GM21423 (cell line): ENCODE data around the gene WDR5B.
"Not testable (repeated sequence)": the region's sequence is repeated elsewhere in the genome, so short reads cannot be mapped to it uniquely, and the experiment has no call there.

Experiments
- ATAC-seq: cut with Tn5 transposase; IDR thresholded peaks from one replicate; pipeline ENCODE4 v1.9.1; 2021; ENCODE audit warnings: mild to moderate bottlenecking, moderate library complexity; ENCODE audit not compliant: unreplicated experiment

WDR5B gene

DNA sequence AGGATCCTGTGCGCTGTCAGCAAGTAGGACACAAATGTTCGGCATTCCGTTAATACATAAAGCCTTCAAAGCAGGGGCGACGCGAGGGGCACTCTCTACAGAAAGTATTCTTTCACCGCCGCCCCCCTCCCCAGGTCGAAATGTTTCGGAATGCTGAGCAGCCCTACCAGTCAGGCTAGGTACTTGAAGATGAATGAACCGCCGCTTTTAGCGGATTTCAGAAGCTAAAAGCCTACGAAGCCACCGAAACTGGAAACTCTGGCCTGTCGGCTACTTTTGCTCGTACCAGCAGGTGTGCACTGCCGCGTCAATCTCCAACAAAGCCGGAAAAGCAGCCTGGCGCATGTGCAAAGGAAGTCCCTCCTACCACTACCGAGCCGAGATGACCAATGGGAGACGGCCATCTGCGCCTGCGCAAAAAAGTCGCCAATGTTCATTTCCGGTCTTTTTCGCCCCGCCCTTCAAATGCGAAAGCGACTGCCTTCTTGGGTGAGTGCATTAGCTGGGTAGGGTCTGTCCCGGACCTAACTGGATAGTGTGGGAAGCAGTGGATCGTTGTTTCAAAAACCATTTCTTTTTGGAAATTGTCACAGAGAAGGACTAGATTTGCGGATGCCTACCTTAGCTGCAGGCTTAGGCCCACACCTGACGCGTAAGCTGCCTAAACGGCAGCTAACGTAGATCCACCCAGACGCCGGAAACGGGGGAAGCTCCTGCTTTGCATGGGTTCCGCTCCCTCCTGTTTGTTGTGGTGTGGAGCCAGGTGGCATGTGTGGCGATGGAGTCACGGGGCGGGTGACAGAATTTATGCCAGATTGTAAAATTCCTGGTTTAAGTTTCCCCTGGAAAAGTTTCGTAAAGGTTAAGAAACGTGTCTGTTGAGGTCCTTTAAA, at the start of gene WDR5B:
WDR5B (minus strand) TSS at position 301 of the 893 bp plus-strand sequence. CDS start 534 bp downstream, outside the sequence.
- ATAC-seq: peak; percentile 82

DNA sequence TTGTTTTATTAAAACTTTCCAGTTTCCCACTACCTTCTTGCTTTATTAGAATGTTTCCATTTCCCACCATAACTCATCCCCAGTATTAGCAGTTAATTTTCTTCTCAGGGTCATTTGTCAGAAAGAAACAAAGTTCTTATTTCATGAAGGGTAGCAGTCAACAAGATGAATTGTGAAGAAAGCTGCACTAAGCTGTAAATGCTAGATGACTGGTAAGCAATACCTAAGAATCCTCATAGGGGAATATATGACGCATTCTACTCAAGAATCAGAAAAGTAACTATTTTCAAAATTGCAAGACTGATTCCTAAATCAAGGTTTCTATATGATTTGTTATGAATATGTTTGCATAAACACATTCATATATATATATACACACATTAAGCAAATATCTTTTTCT, 48.8 kb upstream of the WDR5B start:
- ATAC-seq: no peak

DNA sequence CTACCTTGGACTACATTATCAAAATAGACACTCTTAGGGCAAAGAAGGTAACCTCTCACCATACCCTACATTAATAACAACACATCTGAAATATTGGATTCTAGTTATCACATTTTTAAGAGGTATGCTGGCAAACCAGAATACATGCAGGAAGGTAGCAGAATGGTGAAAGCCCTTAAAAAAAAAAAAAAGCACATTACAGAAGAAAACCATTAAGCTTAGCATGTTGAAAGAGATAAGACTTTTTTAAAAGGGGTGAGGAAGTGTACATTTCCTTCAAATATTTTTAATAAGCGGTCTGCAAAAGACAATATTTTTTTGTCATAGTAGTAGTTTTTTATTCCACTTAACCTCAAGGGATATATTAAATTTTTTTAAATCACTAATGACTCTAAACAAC, 46.5 kb upstream of the WDR5B start:
- ATAC-seq: no peak

DNA sequence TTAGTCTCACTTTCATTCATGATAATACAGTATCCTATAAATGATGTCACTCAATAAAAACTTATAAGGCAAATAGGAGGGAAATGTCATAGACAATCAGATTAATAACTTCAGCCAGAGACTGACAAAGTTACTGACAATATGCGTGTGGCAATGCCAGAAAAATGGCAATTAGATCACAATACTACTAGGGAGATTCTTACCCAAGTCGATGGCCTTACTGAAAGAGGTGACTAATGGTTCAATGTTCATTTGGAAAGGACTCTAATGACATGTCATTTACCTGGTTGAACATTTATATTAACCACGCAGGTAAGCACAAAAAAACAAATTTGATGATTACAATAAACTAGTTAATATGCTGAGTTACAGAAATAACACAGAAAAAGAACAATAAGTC, 45.9 kb upstream of the WDR5B start:
- no peak for ATAC-seq

DNA sequence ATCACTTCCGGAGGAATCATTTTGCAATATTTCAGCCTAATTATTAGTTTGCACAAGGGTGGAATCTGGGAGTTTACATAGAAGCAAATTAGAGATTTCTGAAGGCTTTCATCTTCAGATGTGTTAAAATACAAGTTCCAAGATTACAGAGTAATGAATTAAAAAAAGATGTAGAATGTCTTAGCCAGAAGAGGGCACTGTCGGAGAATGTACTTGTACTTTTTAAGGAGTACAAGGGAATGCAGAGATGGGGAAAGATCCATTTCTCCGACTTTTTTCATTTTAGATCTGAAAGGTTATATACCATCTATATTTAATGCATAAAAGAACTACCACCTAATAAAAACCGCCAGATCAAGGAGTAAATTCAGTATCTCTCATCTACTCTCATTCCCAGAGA, 43.1 kb upstream of the WDR5B start:
- ATAC-seq: no peak

DNA sequence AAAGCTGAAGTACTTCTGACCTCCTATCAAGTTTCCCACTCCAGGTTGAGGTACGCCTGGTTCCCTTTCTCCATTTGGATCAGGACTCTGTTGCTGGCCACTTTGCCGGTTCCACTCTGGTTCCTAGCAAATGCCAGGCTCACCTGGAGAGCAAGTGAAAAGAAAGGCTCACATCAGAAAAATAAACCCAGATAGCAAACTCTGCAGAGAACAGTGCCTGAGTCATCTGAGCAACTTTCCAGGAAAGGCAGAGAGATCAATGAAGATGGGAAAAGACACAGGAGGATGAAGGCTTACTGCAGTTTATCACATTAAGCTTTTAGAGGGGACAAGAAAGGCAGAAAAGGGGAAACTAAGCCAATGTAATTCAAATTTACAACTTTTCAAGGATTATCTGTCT, 41.8 kb upstream of the WDR5B start:
- ATAC-seq: no peak

DNA sequence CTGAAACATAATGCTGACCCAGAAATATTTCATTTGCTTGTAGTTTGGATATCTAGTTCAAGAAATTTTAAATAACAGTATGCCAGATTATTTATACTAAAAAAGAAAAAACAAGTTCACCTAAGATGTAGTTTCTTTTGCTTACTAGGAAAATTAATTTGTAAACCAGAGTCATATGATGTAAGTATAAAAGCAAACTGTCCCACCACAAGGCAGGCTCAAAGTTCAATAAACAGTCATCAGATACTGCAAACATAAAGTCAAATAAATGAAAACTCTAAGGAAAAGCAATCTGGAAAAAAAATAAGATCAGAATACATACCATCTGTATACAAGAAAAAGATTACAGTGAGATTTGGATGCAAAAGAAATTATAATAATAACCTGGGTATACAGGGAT, 40.2 kb upstream of the WDR5B start:
- no peak for ATAC-seq

DNA sequence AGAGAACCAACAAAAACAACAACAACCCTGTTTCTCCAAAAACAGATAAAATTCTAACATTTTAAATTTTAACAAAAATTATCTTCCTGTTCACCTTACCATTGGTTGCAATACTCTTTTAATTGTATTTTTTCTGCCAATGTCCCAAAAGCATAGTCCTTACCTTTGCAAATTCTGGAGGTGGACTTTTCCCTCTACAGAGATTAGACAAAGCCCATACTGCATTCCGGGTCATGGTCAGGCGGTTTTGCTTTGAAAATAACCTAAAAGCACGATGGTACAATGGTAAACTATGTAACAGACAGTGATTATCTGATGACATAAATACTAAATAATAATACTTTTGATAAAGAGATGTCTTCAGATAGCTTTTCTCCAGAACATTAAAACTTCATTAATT, 35.5 kb upstream of the WDR5B start:
- no peak for ATAC-seq

DNA sequence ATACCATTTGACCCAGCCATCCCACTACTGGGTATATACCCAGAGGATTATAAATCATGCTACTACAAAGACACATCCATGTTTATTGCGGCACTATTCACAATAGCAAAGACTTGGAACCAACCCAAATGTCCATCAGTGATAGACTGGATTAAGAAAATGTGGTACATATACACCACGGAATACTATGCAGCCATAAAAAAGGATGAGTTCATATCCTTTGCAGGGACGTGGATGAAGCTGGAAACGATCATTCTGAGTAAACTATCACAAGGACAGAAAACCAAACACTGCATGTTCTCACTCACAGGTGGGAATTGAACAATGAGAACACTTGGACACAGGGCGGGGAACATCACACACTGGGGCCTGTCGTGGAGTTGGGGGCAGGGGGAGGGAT, 32.4 kb upstream of the WDR5B start:
- ATAC-seq: not testable (repeated sequence)

DNA sequence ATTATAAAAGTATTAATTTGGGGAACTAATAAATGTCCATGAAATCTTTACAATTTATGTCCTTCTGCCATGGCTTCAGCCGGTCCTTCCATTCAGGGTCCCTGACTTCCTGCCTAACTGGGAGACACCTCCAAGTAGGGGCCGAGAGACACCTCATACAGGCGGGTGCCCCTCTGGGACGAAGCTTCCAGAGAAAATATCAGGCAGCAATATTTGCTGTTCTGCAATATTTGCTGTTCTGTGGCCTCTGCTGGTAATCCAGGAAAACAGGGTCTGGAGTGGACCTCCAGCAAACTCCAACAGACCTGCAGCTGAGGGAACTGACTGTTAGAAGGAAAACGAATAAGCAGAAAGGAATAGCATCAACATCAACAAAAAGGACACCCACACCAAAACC, 28.6 kb upstream of the WDR5B start:
- not testable (repeated sequence) for ATAC-seq

DNA sequence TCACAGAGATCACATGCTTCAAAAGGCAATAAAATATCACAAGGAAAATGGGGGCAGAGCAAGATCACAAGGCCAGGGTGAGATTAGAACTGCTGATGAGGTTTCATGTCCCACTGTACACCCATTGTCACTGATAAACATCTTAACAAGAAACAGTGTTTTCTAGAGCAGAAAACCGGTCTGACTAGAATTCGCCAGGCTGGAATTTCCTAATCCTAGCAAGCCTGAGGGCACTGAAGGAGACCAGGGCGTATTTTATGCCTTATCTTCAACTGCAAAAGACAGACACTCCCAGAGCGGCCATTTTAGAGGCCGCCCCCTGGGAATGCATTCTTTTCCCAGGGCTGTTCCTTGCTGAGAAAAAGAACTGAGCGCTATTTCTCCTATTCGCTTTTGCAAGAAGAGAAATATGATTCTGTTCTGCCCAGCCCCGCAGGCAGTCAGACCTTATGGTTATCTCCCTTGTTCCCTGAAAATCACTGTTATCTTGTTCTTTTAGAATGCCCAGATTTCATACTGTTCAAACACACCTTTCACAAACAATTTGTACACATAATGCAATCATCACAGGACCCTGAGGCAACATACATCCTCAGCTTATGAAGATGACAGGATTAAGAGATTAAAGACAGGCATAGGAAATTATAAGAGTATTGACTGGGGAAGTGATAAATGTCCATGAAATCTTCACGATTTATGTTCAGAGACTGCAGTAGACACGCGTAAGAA, 28.1 kb upstream of the WDR5B start:
- not testable (repeated sequence) for ATAC-seq

DNA sequence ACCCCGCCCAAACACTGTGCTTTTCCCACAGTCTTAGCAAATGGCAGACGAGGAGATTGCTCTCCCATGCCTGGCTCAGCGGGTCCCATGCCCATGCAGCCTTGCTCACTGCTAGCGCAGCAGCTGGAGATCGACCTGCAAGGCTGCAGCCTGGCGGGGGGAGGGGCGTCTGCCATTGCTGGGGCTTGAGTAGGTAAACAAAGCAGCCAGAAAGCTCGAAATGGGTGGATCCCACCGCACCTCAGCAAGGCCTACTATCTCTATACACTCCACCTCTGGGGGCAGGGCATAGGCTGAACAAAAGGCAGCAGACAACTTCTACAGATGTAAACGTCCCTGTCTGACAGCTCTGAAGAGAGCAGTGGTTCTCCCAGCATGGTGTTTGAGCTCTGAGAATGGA, 27.2 kb upstream of the WDR5B start:
- ATAC-seq: no peak

DNA sequence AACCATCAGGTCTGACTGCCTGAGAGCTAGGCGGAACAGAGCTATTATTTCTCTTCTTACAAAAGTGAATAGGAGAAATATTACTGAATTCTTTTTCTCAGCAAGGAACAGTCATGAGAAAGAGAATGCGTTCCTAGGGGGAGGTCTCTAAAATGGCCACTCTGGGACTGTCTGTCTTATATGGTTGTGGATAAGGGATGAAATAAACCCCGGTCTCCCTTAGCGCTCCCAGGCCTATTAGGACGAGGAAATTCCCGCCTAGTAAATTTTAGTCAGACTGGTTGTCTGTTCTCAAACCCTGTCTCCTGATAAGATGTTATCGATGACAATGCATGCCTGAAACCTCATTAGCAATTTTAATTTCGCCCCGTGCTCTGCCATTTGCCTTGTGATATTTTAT, 20.1 kb upstream of the WDR5B start:
- no peak for ATAC-seq

DNA sequence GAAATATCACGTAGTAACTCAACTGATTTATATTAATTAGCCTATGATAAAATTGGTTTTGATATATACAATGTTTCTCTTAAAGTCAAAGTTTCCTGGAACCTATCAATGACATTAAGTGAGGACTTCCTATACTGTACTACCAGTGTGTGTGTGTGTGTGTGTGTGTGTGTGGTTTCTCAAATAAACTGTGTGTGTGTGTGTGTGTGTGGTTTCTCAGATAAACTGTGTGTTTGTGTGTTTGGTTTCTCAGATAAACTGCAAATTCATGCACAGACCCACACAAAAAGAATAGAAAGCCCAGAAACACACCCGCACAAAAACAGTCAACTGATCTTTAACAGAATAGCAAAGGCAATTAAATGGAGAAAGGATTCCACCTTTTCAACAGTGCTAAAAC, 14.5 kb upstream of the WDR5B start:
- no peak for ATAC-seq

DNA sequence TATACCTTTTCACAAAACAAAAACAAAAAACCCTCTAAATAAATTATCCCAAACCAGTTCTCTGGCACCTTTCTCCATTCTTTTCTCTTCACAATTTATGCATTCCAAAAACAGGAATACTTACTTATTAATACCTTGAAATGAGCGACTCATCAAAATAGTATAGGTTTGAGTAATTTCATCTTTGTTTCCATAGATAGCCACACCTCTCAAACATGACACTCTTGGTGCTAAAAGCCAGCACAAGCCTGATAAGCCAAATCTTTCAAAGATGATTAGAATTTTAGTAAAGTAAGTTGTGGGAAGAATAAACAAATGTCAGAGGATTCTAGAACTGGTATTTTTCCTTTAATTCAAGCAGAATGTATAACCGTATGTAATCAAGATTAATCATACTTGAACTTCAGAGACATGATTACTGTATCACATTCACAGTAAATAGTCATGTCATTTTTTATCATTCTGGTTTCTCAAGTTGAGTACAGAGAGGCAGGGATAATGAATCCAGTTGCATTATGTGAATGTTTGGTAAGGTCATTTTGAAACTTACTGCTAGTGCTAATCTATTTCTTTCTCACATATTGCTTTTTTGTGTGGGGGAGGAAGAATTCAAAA, 12.1 kb upstream of the WDR5B start:
- no peak for ATAC-seq

DNA sequence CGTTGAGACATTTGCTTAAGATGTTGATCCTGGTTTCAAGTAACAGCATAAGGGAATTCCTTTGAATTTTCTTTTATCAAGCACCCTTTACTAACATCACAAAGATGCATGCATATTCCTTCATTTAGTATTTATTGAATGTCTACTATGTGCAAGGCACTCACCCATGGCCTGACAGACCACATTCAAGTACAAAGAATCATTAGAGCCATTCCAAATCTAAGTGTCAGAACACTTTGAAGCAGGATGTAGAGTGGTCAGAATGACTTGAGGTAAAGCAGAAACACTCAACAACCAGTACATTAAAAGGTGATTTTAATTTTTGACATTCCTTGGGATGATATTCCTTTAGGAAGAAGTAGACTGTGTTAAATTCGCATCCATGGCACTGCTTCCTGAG, 6.0 kb upstream of the WDR5B start:
- no peak for ATAC-seq

DNA sequence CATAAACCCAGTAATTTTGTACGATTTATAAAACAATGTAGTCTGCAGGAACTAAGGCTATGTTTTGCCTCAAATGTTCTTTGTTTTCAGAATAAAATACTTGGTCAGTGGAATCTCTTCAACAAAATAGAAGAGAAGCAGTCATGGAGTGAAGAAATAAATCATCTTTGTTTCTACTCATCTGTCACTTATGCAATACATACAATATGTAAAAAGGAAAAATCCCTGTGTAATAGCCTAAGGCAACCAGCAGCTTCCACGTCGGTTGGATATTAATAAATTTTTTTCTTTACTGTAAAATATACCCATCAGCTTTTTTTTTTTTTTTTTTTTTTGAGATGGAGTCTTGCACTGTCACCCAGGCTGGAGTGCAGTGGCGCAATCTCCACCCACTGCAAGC, 5.2 kb upstream of the WDR5B start:
- ATAC-seq: no peak

DNA sequence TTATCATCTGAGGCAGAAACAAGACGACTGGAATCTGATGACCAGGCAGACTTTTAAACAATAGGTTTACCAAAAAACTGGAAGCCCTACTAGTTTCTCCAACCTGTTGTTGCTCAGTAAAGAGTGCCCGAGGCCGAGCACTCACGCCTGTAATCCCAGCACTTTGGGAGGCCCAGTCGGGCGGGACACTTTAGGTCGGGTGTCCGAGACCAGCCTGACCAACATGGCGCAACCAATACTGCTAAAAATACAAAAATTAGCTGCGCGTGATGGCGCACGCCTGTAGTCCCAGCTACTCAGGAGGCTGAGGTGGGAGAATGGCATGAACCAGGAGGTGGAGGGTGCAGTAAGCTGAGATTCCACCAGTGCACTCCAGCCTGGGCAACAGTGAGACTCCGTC, 1.1 kb upstream of the WDR5B start:
- no peak for ATAC-seq

DNA sequence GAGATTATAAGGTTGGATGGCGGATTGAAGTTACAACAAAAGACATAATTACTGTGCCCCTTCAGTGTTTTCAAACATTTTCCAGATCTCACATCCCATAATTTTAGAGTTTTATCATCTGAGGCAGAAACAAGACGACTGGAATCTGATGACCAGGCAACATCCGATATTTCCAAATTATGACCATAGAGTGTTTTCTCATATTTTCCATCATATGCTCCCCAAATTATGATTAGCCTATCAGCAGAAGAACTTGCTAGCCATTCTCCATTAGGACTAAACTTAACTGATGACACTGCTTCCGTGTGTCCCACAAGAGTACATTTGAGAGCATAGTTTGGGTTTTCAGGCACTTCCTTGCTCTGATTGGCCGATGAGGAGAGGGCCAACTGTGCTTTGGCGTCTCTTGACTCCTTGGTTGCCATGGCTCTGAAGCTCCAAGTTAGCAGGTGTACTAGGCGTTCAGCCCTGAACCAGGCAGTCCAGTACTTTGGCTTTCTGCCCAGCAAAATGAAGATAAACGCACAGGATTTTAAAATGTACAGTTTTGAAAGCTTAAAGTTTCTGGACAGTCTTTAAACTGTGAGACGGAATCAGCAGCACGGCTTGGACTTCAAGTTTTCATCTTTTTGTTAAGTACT, 638 bp downstream of the WDR5B start:
- ATAC-seq: peak; percentile 45

DNA sequence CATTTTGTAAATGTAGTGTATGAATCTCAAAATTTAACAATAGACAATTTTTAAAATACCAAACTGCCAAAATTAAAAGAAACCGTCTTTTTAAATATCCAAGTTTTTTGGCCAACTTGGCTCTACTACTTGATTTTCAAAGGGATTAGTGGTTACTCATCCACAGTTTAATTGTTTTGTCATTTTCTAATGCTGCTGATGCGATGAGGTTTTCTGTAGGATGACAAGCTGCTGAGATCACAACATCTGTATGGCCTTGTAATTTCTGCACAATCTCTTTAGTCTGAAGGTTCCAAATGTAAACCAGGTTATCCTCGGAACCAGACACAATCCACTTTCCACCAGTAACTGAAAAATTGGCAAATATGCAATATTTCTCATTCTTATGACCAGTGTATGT, 1.5 kb downstream of the WDR5B start:
- no peak for ATAC-seq

DNA sequence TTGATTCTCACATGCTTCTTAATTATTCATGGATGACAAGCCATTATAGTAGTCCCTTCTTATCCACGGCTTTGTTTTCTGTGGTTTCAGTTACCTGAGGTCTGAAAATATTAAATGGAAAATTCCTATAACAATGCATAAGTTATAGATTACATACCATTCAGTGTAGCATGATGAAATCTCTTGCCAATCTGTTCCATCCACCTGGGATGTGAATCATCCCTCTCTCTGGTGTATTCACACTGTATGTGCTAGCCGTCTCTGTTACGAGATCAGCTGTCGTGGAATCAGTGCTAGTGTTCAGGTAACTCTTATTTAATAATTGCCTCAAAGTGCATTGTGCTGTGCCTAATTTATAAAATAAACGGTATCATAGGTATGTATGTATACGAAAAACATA, 5.2 kb downstream of the WDR5B start:
- ATAC-seq: no peak
